Measurements from ENCODE around the gene ALDH2.
A peak's percentile ranks its signal among the peaks of the same experiment; 100 is the strongest.
"Not testable (repeated sequence)": the region's sequence is repeated elsewhere in the genome, so short reads cannot be mapped to it uniquely, and the experiment has no call there.

The ALDH2 gene

GRCh38 chr12:111828338-111828979, 61.7 kb downstream of the ALDH2 start:
- no peak for DNase-seq

- not testable (repeated sequence) for DNase-seq
These were observed 62.9 kb downstream of the ALDH2 start for GRCh38 chr12:111829635-111830034.

GRCh38 chr12:111834740-111835386, 68.1 kb downstream of the ALDH2 start:
- DNase-seq, result not testable (repeated sequence)

- not testable (repeated sequence) for DNase-seq
These were observed 68.9 kb downstream of the ALDH2 start for GRCh38 chr12:111835531-111836181.

- DNase-seq, result no peak
These were observed 71.6 kb downstream of the ALDH2 start for GRCh38 chr12:111838353-111838752.

- DNase-seq, result no peak
These were observed 74.1 kb downstream of the ALDH2 start for GRCh38 chr12:111840807-111841206.

- no peak for DNase-seq
These were observed 74.6 kb downstream of the ALDH2 start for GRCh38 chr12:111841236-111841749.

- DNase-seq, result peak; percentile 91
These were observed 75.2 kb downstream of the ALDH2 start, which contains the start of gene MAPKAPK5 for GRCh38 chr12:111841750-111842555. MAPKAPK5 (plus strand) TSS chr12:111842228; CDS start chr12:111842734, 506 bp downstream.

- DNase-seq, result no peak
These were observed 76.0 kb downstream of the ALDH2 start for GRCh38 chr12:111842556-111843396.

GRCh38 chr12:111846016-111846415, 79.3 kb downstream of the ALDH2 start:
- peak; percentile 50 for DNase-seq

GRCh38 chr12:111850526-111850925, 83.8 kb downstream of the ALDH2 start:
- no peak for DNase-seq

GRCh38 chr12:111858186-111858585, 91.5 kb downstream of the ALDH2 start:
- DNase-seq, result no peak

GRCh38 chr12:111858778-111859177, 92.0 kb downstream of the ALDH2 start:
- no peak for DNase-seq

- no peak for DNase-seq
These were observed 98.2 kb downstream of the ALDH2 start for GRCh38 chr12:111864913-111865312.
